ENCODE measurements around the gene VPS36.
"Not testable (repeated sequence)": the region's sequence is repeated elsewhere in the genome, so short reads cannot be mapped to it uniquely, and the experiment has no call there.

The VPS36 gene

GRCh38 chr13:52421216-52421615 is 29.2 kb downstream of the VPS36 start:
- FAIRE-seq: no peak
- TF ChIP-seq TAF1 (IDR thresholded peaks at IDR 0.05; ENCODE audit: borderline replicate concordance, low read depth, low read length): no peak
- no peak for DNase-seq (ENCODE audit: insufficient read length)

- TF ChIP-seq POLR2AphosphoS5 (IDR thresholded peaks at IDR 0.05; ENCODE audit: low read depth, low read length): no peak
- no peak for TF ChIP-seq POLR2A (IDR thresholded peaks at IDR 0.05; ENCODE audit: low read depth, low read length)
- TF ChIP-seq TAF1 (IDR thresholded peaks at IDR 0.05; ENCODE audit: borderline replicate concordance, low read depth, low read length): no peak
- DNase-seq (ENCODE audit: insufficient read length) (no peak), FAIRE-seq (no peak)
Observed at GRCh38 chr13:52419080-52419479, 31.4 kb downstream of the VPS36 start.

GRCh38 chr13:52414963-52415362 is 35.5 kb downstream of the VPS36 start:
- no peak for DNase-seq (ENCODE audit: insufficient read length)
- no peak for FAIRE-seq
- TF ChIP-seq TAF1 (IDR thresholded peaks at IDR 0.05; ENCODE audit: borderline replicate concordance, low read depth, low read length) (no peak), POLR2AphosphoS5 (IDR thresholded peaks at IDR 0.05; ENCODE audit: low read depth, low read length) (no peak), POLR2A (IDR thresholded peaks at IDR 0.05; ENCODE audit: low read depth, low read length) (no peak)

- FAIRE-seq (no peak), DNase-seq (ENCODE audit: insufficient read length) (no peak)
- TF ChIP-seq POLR2AphosphoS5 (IDR thresholded peaks at IDR 0.05; ENCODE audit: low read depth, low read length): no peak
- no peak for TF ChIP-seq POLR2A (IDR thresholded peaks at IDR 0.05; ENCODE audit: low read depth, low read length)
- TF ChIP-seq TAF1 (IDR thresholded peaks at IDR 0.05; ENCODE audit: borderline replicate concordance, low read depth, low read length): no peak
Observed at GRCh38 chr13:52414051-52414450, 36.4 kb downstream of the VPS36 start.

- no peak for TF ChIP-seq POLR2A (IDR thresholded peaks at IDR 0.05; ENCODE audit: low read depth, low read length)
- TF ChIP-seq TAF1 (IDR thresholded peaks at IDR 0.05; ENCODE audit: borderline replicate concordance, low read depth, low read length): no peak
- TF ChIP-seq POLR2AphosphoS5 (IDR thresholded peaks at IDR 0.05; ENCODE audit: low read depth, low read length): no peak
- no peak for FAIRE-seq
- no peak for DNase-seq (ENCODE audit: insufficient read length)
Observed at GRCh38 chr13:52412128-52412527, 38.3 kb downstream of the VPS36 start.

- TF ChIP-seq TAF1 (IDR thresholded peaks at IDR 0.05; ENCODE audit: borderline replicate concordance, low read depth, low read length) (no peak), POLR2AphosphoS5 (IDR thresholded peaks at IDR 0.05; ENCODE audit: low read depth, low read length) (no peak), POLR2A (IDR thresholded peaks at IDR 0.05; ENCODE audit: low read depth, low read length) (no peak)
- FAIRE-seq: no peak
- no peak for DNase-seq (ENCODE audit: insufficient read length)
Observed at GRCh38 chr13:52411629-52412028, 38.8 kb downstream of the VPS36 start.

- FAIRE-seq; DNase-seq (ENCODE audit: insufficient read length): not testable (repeated sequence)
Observed at GRCh38 chr13:52408071-52408658, 42.3 kb downstream of the VPS36 start.

- DNase-seq (ENCODE audit: insufficient read length); FAIRE-seq: not testable (repeated sequence)
Observed at GRCh38 chr13:52407436-52407835, 43.0 kb downstream of the VPS36 start.

GRCh38 chr13:52406629-52407028 is 43.8 kb downstream of the VPS36 start:
- DNase-seq (ENCODE audit: insufficient read length) (no peak), FAIRE-seq (no peak)
- TF ChIP-seq POLR2A (IDR thresholded peaks at IDR 0.05; ENCODE audit: low read depth, low read length): no peak
- no peak for TF ChIP-seq TAF1 (IDR thresholded peaks at IDR 0.05; ENCODE audit: borderline replicate concordance, low read depth, low read length)
- no peak for TF ChIP-seq POLR2AphosphoS5 (IDR thresholded peaks at IDR 0.05; ENCODE audit: low read depth, low read length)

- no peak for FAIRE-seq
- TF ChIP-seq TAF1 (IDR thresholded peaks at IDR 0.05; ENCODE audit: borderline replicate concordance, low read depth, low read length): no peak
- TF ChIP-seq POLR2A (IDR thresholded peaks at IDR 0.05; ENCODE audit: low read depth, low read length): no peak
- TF ChIP-seq POLR2AphosphoS5 (IDR thresholded peaks at IDR 0.05; ENCODE audit: low read depth, low read length): no peak
- peak; percentile 28 for DNase-seq (ENCODE audit: insufficient read length)
Observed at GRCh38 chr13:52405767-52406494, 44.5 kb downstream of the VPS36 start, which contains the start of gene THSD1. THSD1 (minus strand) TSS chr13:52406172; CDS start chr13:52402600, 3,572 bp downstream.

GRCh38 chr13:52405369-52405766 is 45.1 kb downstream of the VPS36 start:
- FAIRE-seq (no peak), DNase-seq (ENCODE audit: insufficient read length) (no peak)

GRCh38 chr13:52399708-52400107 is 50.7 kb downstream of the VPS36 start:
- FAIRE-seq (no peak), DNase-seq (ENCODE audit: insufficient read length) (no peak)
- TF ChIP-seq TAF1 (IDR thresholded peaks at IDR 0.05; ENCODE audit: borderline replicate concordance, low read depth, low read length): no peak
- TF ChIP-seq POLR2A (IDR thresholded peaks at IDR 0.05; ENCODE audit: low read depth, low read length): no peak
- no peak for TF ChIP-seq POLR2AphosphoS5 (IDR thresholded peaks at IDR 0.05; ENCODE audit: low read depth, low read length)

More at GRCh38 chr13:52405369-52405766, 45.1 kb downstream of the VPS36 start:
- no peak for TF ChIP-seq POLR2A (IDR thresholded peaks at IDR 0.05; ENCODE audit: low read depth, low read length)
- no peak for TF ChIP-seq POLR2AphosphoS5 (IDR thresholded peaks at IDR 0.05; ENCODE audit: low read depth, low read length)
- TF ChIP-seq TAF1 (IDR thresholded peaks at IDR 0.05; ENCODE audit: borderline replicate concordance, low read depth, low read length): no peak
